ENCODE data around the gene TMEM114.

TMEM114 gene

DNA sequence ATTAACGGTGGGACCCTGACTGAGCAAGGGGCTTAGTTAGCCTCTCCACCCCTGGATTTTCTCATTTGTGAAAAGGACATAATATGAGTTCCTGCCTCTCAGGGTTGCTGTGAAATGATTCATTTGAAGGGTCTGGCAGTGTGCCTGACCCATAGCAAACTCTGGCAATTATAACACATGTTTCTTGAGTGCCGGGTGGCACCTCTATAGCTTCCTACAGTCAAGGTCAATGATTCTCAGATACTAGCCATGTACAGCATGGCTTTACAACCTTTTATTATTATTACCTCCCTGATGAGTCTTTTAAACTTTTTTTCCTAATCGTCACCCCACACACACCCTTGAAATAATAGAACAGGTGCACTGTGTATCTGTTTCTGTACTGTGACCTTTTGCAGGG is 42.1 kb downstream of the TMEM114 start:
- POLR2A ChIA-PET (ENCODE audit: low non-redundant PET) = no interaction called here
- DNase-seq (ENCODE audit: low spot score) = no peak
- H3K27ac ChIP-seq = no peak overlapping the region
- CTCF ChIA-PET = no interaction called here
- TF ChIP-seq, protein P1, sequence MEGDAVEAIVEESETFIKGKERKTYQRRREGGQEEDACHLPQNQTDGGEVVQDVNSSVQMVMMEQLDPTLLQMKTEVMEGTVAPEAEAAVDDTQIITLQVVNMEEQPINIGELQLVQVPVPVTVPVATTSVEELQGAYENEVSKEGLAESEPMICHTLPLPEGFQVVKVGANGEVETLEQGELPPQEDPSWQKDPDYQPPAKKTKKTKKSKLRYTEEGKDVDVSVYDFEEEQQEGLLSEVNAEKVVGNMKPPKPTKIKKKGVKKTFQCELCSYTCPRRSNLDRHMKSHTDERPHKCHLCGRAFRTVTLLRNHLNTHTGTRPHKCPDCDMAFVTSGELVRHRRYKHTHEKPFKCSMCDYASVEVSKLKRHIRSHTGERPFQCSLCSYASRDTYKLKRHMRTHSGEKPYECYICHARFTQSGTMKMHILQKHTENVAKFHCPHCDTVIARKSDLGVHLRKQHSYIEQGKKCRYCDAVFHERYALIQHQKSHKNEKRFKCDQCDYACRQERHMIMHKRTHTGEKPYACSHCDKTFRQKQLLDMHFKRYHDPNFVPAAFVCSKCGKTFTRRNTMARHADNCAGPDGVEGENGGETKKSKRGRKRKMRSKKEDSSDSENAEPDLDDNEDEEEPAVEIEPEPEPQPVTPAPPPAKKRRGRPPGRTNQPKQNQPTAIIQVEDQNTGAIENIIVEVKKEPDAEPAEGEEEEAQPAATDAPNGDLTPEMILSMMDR (conservative IDR thresholded peaks at IDR 0.05; ENCODE audit: low read depth) = no peak

DNA sequence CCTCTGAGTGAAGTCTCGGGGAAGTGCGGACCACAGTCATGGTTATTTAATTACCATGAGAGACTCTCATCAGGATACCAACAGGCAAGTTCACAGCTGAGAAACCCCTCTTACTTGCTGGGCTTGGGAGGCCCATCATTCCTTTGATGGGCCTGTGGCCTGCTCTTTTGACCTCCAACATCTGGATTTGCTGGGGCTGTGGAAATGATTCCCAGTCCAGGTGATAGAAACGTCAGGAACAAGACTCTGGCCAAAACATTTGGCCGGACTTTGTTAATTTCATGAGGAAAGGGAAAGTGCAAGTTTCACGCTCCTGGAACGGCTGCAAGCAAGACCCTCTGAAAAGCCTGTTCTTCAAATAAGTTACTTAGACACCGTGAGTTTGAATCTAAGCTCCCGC is 42.5 kb downstream of the TMEM114 start:
- TF ChIP-seq, protein P1 (conservative IDR thresholded peaks at IDR 0.05; ENCODE audit: low read depth) = no peak
- no peak overlapping the region for H3K27ac ChIP-seq
- ChIA-PET CTCF (no interaction called here), POLR2A (ENCODE audit: low non-redundant PET) (no interaction called here)
- no peak for DNase-seq (ENCODE audit: low spot score)

DNA sequence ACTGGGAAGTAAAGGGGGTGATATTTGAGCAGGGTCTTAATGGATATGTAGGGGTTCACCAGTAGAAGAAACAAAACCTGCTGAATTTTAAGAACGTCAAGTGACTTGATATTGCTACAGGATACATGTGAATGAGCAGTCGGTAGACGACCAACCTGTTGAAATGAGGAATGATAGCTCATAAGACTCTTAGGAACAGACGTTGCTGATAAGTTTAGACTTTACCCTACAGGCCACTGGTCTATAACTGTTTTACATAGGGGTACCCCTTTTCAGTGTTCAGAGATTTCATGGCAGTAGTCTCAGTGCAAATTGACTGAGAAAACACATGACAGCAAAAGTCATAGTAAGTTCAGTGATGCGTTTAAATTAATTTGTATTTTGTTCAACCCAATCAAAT is 45.9 kb downstream of the TMEM114 start:
- no peak for DNase-seq (ENCODE audit: low spot score)
- no peak overlapping the region for H3K27ac ChIP-seq
- TF ChIP-seq, protein P1 (conservative IDR thresholded peaks at IDR 0.05; ENCODE audit: low read depth) = no peak
- CTCF ChIA-PET = no interaction called here
- POLR2A ChIA-PET (ENCODE audit: low non-redundant PET) = no interaction called here

DNA sequence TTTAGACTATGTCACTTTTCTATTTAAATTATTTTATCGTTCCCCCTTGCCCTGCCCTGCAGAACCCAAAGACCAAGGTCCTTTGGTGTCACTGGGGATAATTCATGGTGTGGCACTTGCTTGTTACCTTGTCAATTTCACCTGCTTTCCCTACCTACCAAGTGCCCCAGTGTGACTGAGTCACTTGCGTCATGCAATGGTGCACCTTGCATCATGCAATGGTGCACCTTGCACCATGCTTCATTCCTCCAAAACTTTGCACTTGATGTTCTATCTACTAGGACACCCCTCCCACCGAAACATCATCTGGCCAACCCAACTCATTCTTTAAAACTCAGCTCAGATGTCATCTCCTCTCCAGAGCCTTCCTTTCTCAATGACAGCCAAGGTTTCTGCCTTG is 47.1 kb downstream of the TMEM114 start:
- CTCF ChIA-PET = no interaction called here
- POLR2A ChIA-PET (ENCODE audit: low non-redundant PET) = no interaction called here
- no peak overlapping the region for H3K27ac ChIP-seq
- TF ChIP-seq, protein P1 (conservative IDR thresholded peaks at IDR 0.05; ENCODE audit: low read depth) = no peak
- DNase-seq (ENCODE audit: low spot score) = no peak

DNA sequence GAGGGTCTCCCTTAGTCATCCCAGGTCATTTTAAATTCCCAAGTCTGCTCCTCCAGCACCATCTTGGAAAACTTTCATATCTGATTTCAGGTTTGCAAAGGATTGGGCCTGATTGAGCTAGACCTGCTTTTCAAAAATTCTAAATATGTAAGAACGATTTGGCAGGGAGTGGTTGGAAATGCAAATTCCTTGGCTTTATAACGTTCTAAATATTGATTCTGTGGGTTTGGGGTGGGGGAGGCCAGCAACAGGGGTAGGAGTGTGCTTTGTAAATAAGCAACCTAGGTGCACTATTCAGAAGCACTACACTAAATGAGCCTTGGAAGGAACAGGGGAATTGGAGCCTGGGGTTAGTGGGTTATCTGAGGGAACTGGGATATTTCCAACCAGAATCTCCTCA is 47.9 kb downstream of the TMEM114 start:
- no peak overlapping the region for H3K27ac ChIP-seq
- no peak for DNase-seq (ENCODE audit: low spot score)
- ChIA-PET POLR2A (ENCODE audit: low non-redundant PET) (no interaction called here), CTCF (interaction anchor here (0.7 kb wide), 1 partner anchor 25 kb away, joined by 3 read pairs; no protein-coding TSS in a partner anchor)
- TF ChIP-seq, protein P1 (conservative IDR thresholded peaks at IDR 0.05; ENCODE audit: low read depth) = no peak

DNA sequence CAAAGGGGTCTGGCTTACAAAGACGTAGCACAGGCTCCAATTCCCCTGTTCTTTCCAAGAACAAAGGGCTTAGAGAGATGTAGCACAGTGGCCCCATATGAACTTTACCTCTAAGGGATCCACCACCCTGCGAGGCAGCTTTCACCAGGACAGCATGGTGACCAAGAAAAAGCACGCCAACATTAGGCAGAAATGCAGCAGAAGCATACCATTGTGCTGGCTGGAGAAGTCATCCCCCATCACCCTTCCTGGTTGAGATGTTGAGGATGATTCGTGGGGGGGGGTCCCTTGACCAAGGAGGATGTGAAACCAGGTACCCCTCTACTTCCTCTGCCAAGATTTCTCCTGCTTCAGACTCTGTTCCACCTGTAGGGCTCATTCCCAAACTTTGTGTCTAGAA is 48.4 kb downstream of the TMEM114 start:
- POLR2A ChIA-PET (ENCODE audit: low non-redundant PET) = no interaction called here
- CTCF ChIA-PET = interaction anchor here (0.7 kb wide), 1 partner anchor 24 kb away, joined by 3 read pairs; no protein-coding TSS in a partner anchor
- no peak overlapping the region for H3K27ac ChIP-seq
- DNase-seq (ENCODE audit: low spot score) = no peak
- TF ChIP-seq, protein P1 (conservative IDR thresholded peaks at IDR 0.05; ENCODE audit: low read depth) = no peak
